H9 (cell line): ENCODE measurements around the gene NEK6. TPM values are rescaled to one million over a fixed set of nuclear protein-coding genes. Genes with fewer than 3 reads are reported as not detected.

Experiments
- DNase-seq: peaks from one replicate; pipeline ENCODE4 v3.0.0-alpha.2; 2017
- H2AFZ ChIP-seq: one replicate; pipeline ENCODE4 v1.6.1; 2013; ENCODE audit warnings: mild to moderate bottlenecking, low read length, control low read depth, moderate library complexity
- H2AK5ac ChIP-seq: 2 replicates; pipeline ENCODE4 v1.6.1; 2013; ENCODE audit warnings: low read length, control low read depth, mixed read lengths; ENCODE audit not compliant: insufficient read length
- H2BK120ac ChIP-seq: one replicate; pipeline ENCODE4 v1.6.1; 2013; ENCODE audit warnings: low read depth, mild to moderate bottlenecking, low read length, control low read depth, inconsistent platforms; ENCODE audit not compliant: poor library complexity, severe bottlenecking
- H2BK12ac ChIP-seq: 2 replicates; pipeline ENCODE4 v1.6.1; 2013; ENCODE audit warnings: low read length, control low read depth, mixed read lengths, low read depth; ENCODE audit not compliant: insufficient read length
- H2BK15ac ChIP-seq: 2 replicates; pipeline ENCODE4 v1.6.1; 2013; ENCODE audit warnings: low read depth, low read length, control low read depth
- H2BK20ac ChIP-seq: one replicate; pipeline ENCODE4 v1.6.1; 2013; ENCODE audit warnings: low read depth, mild to moderate bottlenecking, low read length, control low read depth, inconsistent platforms; ENCODE audit not compliant: poor library complexity, severe bottlenecking
- H2BK5ac ChIP-seq: 2 replicates; pipeline ENCODE4 v1.6.1; 2013; ENCODE audit warnings: low read length, control low read depth, mixed read lengths; ENCODE audit not compliant: insufficient read length
- H3K14ac ChIP-seq: 2 replicates; pipeline ENCODE4 v1.6.1; 2013; ENCODE audit warnings: low read length, control low read depth; ENCODE audit not compliant: insufficient read depth
- H3K18ac ChIP-seq: 2 replicates; pipeline ENCODE4 v1.6.1; 2013; ENCODE audit warnings: low read depth, mild to moderate bottlenecking, mixed read lengths, low read length, control low read depth; ENCODE audit not compliant: insufficient read length
- H3K23ac ChIP-seq: 2 replicates; pipeline ENCODE4 v1.6.1; 2013; ENCODE audit warnings: low read length, control low read depth, mixed read lengths, low read depth; ENCODE audit not compliant: insufficient read length
- H3K23me2 ChIP-seq: 2 replicates; pipeline ENCODE4 v1.6.1; 2013; ENCODE audit warnings: low read depth, mild to moderate bottlenecking, mixed read lengths, low read length, control low read depth; ENCODE audit not compliant: insufficient read length, poor library complexity, severe bottlenecking
- H3K27ac ChIP-seq: 2 replicates; pipeline ENCODE4 v1.5.1; 2013; ENCODE audit warnings: low read length, control low read depth, mixed read lengths, low read depth; ENCODE audit not compliant: insufficient read length
- H3K27me3 ChIP-seq: 2 replicates; pipeline ENCODE4 v1.6.1; 2013; ENCODE audit warnings: low read length, control low read depth, inconsistent platforms; ENCODE audit not compliant: insufficient read depth
- H3K4ac ChIP-seq: 2 replicates; pipeline ENCODE4 v1.6.1; 2013; ENCODE audit warnings: low read depth, mild to moderate bottlenecking, control low read depth, inconsistent platforms, low read length, moderate library complexity
- H3K4me1 ChIP-seq: 2 replicates; pipeline ENCODE4 v1.6.1; 2013; ENCODE audit warnings: low read length, control low read depth, inconsistent platforms; ENCODE audit not compliant: insufficient read depth
- H3K4me2 ChIP-seq: 2 replicates; pipeline ENCODE4 v1.6.1; 2013; ENCODE audit warnings: low read length, control low read depth, mixed read lengths; ENCODE audit not compliant: insufficient read length, insufficient read depth
- H3K56ac ChIP-seq: 2 replicates; pipeline ENCODE4 v1.6.1; 2013; ENCODE audit warnings: low read depth, mild to moderate bottlenecking, mixed read lengths, low read length, control low read depth; ENCODE audit not compliant: insufficient read length
- H3K79me1 ChIP-seq: 2 replicates; pipeline ENCODE4 v1.6.1; 2013; ENCODE audit warnings: low read depth, mild to moderate bottlenecking, moderate library complexity, low read length, control low read depth, inconsistent platforms; ENCODE audit not compliant: insufficient read depth, poor library complexity, severe bottlenecking
- H3K79me2 ChIP-seq: 2 replicates; pipeline ENCODE4 v1.6.1; 2013; ENCODE audit warnings: low read length, control low read depth, inconsistent platforms; ENCODE audit not compliant: insufficient read depth
- H3K9ac ChIP-seq: 2 replicates; pipeline ENCODE4 v1.6.1; 2013; ENCODE audit warnings: low read length, control low read depth, mixed read lengths; ENCODE audit not compliant: insufficient read length; ENCODE audit errors: extremely low read depth
- H3K9me3 ChIP-seq: one replicate; pipeline ENCODE4 v1.6.1; 2013; ENCODE audit warnings: low read depth, low read length, inconsistent platforms; ENCODE audit not compliant: control insufficient read depth
- H3T11ph ChIP-seq: one replicate; pipeline ENCODE4 v1.6.1; 2013; ENCODE audit warnings: mild to moderate bottlenecking, low read length, control low read depth, inconsistent platforms
- H4K20me1 ChIP-seq: one replicate; pipeline ENCODE4 v1.6.1; 2013; ENCODE audit not compliant: control insufficient read depth, insufficient read length, insufficient read depth
- H4K5ac ChIP-seq: 2 replicates; pipeline ENCODE4 v1.6.1; 2013; ENCODE audit warnings: low read depth, mild to moderate bottlenecking, mixed read lengths, low read length, control low read depth; ENCODE audit not compliant: insufficient read length
- H4K8ac ChIP-seq: replicated peaks from 2 replicates; pipeline ENCODE4 v1.6.1; 2013; ENCODE audit warnings: low read length, control low read depth, mixed read lengths, low read depth; ENCODE audit not compliant: insufficient read length
- H4K91ac ChIP-seq: 2 replicates; pipeline ENCODE4 v1.6.1; 2013; ENCODE audit warnings: low read depth, mild to moderate bottlenecking, moderate library complexity, mixed read lengths, low read length, control low read depth; ENCODE audit not compliant: insufficient read length
- H3K27ac Mint-ChIP-seq, 3 experiments: 2 replicates in 2 of 3; 3 replicates in 1 of 3; pipeline ENCODE4 v1.8.0; 2020 to 2021; ENCODE audit warnings: mixed read lengths in 3 of 3, mild to moderate bottlenecking in 1 of 3, moderate library complexity in 1 of 3
- H3K27me3 Mint-ChIP-seq: 2 replicates; pipeline ENCODE4 v1.8.0; 2021; ENCODE audit warnings: low read depth, mild to moderate bottlenecking, moderate library complexity, mixed read lengths
- H3K36me3 Mint-ChIP-seq, 3 experiments: 2 replicates in 2 of 3; 3 replicates in 1 of 3; pipeline ENCODE4 v1.8.0; 2020 to 2021; ENCODE audit warnings: low read depth in 3 of 3, mixed read lengths in 3 of 3; ENCODE audit not compliant: insufficient read depth in 1 of 3
- H3K4me1 Mint-ChIP-seq, 2 experiments: 2 replicates each; pipeline ENCODE4 v1.8.0; 2020; ENCODE audit warnings: mixed read lengths in 2 of 2
- H3K4me3 Mint-ChIP-seq, 2 experiments: 2 replicates in 1 of 2; 3 replicates in 1 of 2; pipeline ENCODE4 v1.8.0; 2020 to 2021; ENCODE audit warnings: mild to moderate bottlenecking in 2 of 2, mixed read lengths in 2 of 2, moderate library complexity in 1 of 2
- H3K9me3 Mint-ChIP-seq, 2 experiments: 2 replicates in 1 of 2; 3 replicates in 1 of 2; pipeline ENCODE4 v1.8.0; 2020; ENCODE audit warnings: mild to moderate bottlenecking in 2 of 2, mixed read lengths in 2 of 2, moderate library complexity in 1 of 2
- WGBS: extraction: QIAGEN DNeasy Blood & Tissue Kit; methylation state at CpG from one replicate; pipeline ENCODE4 v1.1.7; 2013; ENCODE audit warnings: missing lambda C conversion rate, low lambda C conversion rate, mixed read lengths; ENCODE audit not compliant: insufficient read length; ENCODE audit errors: extremely low coverage; 5-methylcytosine and 5-hydroxymethylcytosine counted together
- total RNA-seq: library from RNA; stranded (reverse); gene quantifications from 2 replicates; pipeline ENCODE4 v1.2.1, GENCODE V29; 2021
- TF ChIP-seq, protein P1 (sequence below): fragments of 200-600 bp; sonication (generic); conservative IDR thresholded peaks from 3 replicates; pipeline ENCODE4 v1.8.0; 2021; ENCODE audit warnings: antibody characterized with exemption, mild to moderate bottlenecking

NEK6 gene
- total RNA-seq, 1 experiment from 2014 or later, result 14.3 TPM

- no peaks in the 10 kb centered on the region for H3K27me3 ChIP-seq
- H2AK5ac ChIP-seq, result no peak overlapping the region
- no peak for DNase-seq
- H3K4me1 ChIP-seq, result no peaks in the 10 kb centered on the region
- H3K27ac Mint-ChIP-seq, result peak overlapping the region in 2 of 3 experiments; percentile 40 to 80; a peak in 4 of 7 replicates
- H3K9ac ChIP-seq, result no peak overlapping the region
- H3K56ac ChIP-seq, result no peak overlapping the region
- H3K23me2 ChIP-seq, result no peaks in the 10 kb centered on the region
- no peaks in the 10 kb centered on the region for H4K20me1 ChIP-seq
- no peak overlapping the region for H3K18ac ChIP-seq
- no CpG with 5 or more reads among the region's 28 CpGs for WGBS
- H4K5ac ChIP-seq, result no peak overlapping the region
- H3K4me1 Mint-ChIP-seq, result peaks cover 8 to 12% of the 10 kb centered on the region in 2 experiments; a peak in 3 of 4 replicates
- TF ChIP-seq, protein P1, sequence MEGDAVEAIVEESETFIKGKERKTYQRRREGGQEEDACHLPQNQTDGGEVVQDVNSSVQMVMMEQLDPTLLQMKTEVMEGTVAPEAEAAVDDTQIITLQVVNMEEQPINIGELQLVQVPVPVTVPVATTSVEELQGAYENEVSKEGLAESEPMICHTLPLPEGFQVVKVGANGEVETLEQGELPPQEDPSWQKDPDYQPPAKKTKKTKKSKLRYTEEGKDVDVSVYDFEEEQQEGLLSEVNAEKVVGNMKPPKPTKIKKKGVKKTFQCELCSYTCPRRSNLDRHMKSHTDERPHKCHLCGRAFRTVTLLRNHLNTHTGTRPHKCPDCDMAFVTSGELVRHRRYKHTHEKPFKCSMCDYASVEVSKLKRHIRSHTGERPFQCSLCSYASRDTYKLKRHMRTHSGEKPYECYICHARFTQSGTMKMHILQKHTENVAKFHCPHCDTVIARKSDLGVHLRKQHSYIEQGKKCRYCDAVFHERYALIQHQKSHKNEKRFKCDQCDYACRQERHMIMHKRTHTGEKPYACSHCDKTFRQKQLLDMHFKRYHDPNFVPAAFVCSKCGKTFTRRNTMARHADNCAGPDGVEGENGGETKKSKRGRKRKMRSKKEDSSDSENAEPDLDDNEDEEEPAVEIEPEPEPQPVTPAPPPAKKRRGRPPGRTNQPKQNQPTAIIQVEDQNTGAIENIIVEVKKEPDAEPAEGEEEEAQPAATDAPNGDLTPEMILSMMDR, result no peak
- no peaks in the 10 kb centered on the region for H3K27me3 Mint-ChIP-seq
- H3K9me3 Mint-ChIP-seq, result peaks cover 1 to 3% of the 10 kb centered on the region in 2 experiments; a peak in 3 of 5 replicates
- H3K4me2 ChIP-seq, result no peak overlapping the region
- H3K79me2 ChIP-seq, result no peaks in the 10 kb centered on the region
- H2BK12ac ChIP-seq, result no peak overlapping the region
- H3K4me3 Mint-ChIP-seq, result no peak overlapping the region; a peak in 1 of 5 replicates
- H2BK15ac ChIP-seq, result no peak overlapping the region
- H2BK5ac ChIP-seq, result no peak overlapping the region
- no peaks in the 10 kb centered on the region for H3K9me3 ChIP-seq
- no peak overlapping the region for H2AFZ ChIP-seq
- no peak overlapping the region for H3T11ph ChIP-seq
- no peak overlapping the region for H3K27ac ChIP-seq
- H3K14ac ChIP-seq, result no peak overlapping the region
- H4K8ac ChIP-seq, result no peak overlapping the region
- H3K79me1 ChIP-seq, result no peaks in the 10 kb centered on the region
- H4K91ac ChIP-seq, result no peak overlapping the region
- H3K36me3 Mint-ChIP-seq, result peaks cover under 1 to 11% (median 3%) of the 10 kb centered on the region in 3 experiments; a peak in 5 of 7 replicates
- H3K4ac ChIP-seq, result no peak overlapping the region
- no peak overlapping the region for H2BK120ac ChIP-seq
- H2BK20ac ChIP-seq, result no peak overlapping the region
- no peak overlapping the region for H3K23ac ChIP-seq
Measured at GRCh38 chr9:124332361-124333202, 74.8 kb downstream of the NEK6 start.
